Activated CD4-positive, CD25-positive, alpha-beta regulatory T cell (primary cell): ENCODE results near the gene THY1.
"Not testable (repeated sequence)": the region's sequence is repeated elsewhere in the genome, so short reads cannot be mapped to it uniquely, and the experiment has no call there.

Source experiments
- DNase-seq, 4 experiments: peaks; one replicate each; lab custom pipeline; 2025; lab: John Stamatoyannopoulos, UW

THY1 gene

GRCh38 chr11:119422809-119423508, at the start of gene THY1:
THY1 (minus strand) TSS chr11:119423172; CDS start chr11:119420905, 2,267 bp downstream.
- DNase-seq = no peak

GRCh38 chr11:119472186-119472855, 49.3 kb upstream of the THY1 start:
- no peak for DNase-seq

GRCh38 chr11:119471329-119471728, 48.4 kb upstream of the THY1 start:
- DNase-seq = no peak

GRCh38 chr11:119470317-119471291, 47.6 kb upstream of the THY1 start:
- DNase-seq = no peak

GRCh38 chr11:119469506-119469905, 46.5 kb upstream of the THY1 start:
- DNase-seq = no peak

GRCh38 chr11:119468511-119468910, 45.5 kb upstream of the THY1 start:
- DNase-seq = no peak

- DNase-seq = no peak
These were observed 38.4 kb upstream of the THY1 start for GRCh38 chr11:119461229-119461963.

- DNase-seq = no peak
These were observed 37.6 kb upstream of the THY1 start for GRCh38 chr11:119460582-119460981.

DNA sequence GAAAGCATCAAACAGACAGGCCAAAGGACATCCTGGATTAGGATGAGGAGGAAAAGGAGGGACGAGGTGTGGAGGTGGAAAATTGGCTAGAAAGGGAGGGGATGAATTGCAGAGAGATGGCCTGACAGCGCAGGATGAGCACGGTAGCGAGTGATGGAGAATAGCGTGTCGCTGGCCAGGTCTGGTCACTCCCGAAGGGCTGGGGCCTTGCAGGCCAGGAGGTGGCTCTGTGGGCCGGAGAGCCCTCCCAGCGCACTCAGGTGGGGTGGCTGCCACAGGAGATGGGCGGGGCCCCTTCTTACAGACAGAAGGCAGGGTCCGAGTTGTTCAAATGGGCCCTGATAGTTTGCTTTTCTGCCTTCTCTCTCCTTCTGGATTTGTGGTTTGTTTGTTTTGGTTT, 37.1 kb upstream of the THY1 start:
- no peak for DNase-seq

- DNase-seq = no peak
These were observed 36.5 kb upstream of the THY1 start for GRCh38 chr11:119459293-119459976.

DNA sequence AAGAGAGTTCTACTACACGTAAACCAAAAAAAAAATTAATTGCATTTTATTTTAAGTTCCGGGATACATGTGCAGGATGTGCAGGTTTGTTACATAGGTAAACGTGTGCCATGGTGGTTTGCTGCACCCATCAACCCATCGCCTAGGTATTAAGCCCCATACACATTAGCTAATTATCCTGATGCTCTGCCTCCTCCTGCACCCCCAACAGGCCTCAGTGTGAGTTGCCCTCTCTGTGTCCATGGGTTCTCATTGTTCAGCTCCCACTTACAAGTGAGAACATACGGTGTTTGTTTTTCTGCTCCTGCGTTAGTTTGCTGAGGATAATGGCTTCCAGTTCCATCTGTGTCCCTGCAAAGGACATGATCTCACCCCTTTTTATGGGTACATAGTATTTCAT, 32.7 kb upstream of the THY1 start:
- not testable (repeated sequence) for DNase-seq

DNA sequence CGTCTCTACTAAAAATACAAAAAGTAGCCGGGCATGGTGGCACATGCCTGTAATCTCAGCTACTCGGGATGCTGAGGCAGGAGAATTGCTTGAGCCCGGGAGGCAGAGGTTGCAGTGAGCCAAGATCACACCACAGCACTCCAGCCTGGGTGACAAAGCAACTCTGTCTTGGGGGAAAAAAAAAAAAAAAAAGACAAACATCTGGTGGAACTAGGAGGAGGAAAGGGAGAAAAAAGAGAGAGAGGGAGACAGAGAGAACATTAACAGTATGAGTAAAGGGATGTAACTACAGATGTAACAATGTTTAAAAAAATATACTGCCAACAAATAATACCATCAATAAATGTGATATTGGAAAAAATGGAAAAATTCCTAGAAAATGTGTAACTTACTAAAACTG, 32.3 kb upstream of the THY1 start:
- not testable (repeated sequence) for DNase-seq

DNA sequence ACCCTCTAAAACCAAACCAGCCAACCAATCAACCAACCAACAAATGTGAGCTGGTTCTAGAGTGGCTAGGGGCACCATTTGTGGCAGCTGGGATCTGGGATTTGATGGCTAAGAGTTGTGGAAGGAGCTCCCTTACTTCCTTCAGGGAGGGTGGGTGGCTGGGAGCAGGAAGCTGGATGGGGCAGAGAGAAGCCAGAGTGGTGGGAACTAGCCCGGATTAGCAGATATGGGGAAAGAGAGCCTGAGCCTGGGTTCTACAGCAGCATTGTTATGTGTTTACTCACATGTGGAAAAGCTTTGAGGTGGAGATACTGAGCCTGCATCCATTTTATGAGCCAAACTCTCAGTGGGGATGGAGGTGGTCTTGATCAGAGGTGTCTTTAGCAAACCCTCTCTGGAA, 30.9 kb upstream of the THY1 start:
- no peak for DNase-seq

DNA sequence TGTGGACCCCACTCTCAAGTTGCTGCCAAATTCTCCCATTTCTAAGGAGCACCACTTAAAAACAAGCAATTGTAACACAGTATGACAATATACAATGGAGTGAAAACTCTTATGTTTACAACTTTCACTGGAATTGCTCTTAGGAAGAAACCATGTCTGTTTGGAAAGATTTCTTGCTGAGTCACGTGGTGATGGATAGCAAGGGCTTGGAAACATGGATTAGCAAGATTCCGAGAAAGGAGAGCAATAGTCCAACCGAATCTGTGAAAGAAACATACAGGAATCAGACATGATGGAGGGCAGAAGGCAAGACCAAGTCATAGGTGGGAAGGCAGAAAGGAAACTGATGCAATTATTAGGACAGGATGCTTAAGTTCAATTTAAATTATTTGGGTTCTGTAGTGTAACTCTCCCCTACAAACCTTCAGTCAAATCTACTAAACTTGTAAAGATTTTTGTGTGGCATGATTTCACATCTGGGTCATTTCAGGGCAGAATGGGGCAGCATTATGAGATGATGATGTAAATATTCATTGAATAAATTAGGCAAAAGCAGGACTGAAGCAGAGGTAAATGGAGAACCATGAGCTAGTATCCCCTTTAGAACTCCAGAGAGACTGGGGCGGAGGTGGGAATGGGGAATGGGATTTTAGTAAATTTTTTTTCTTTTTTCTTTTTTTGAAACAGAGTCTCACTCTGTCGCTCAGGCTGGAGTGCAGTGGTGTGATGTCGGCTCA, 27.8 kb upstream of the THY1 start:
- DNase-seq = no peak

GRCh38 chr11:119449498-119449897, 26.5 kb upstream of the THY1 start:
- DNase-seq = no peak

DNA sequence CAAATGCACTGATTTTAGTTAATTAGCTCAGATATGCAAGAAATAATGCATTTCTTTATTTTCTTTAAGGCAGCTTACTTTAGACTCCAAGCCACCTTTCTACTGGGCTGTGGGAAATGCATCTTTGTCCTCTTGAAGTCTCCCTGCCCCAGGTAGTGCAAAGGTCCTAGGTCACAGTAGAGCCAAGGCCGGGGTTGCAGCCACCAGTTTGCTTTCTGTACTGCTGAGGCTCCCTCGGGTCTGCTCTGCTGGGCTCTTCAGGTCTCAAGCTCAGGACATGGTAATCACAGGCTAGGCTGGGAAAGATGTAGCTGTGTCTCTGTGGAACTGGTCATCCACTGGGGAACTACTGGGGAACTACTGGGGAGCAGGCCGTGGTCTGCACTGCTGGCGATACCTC, 25.4 kb upstream of the THY1 start:
- no peak for DNase-seq

DNA sequence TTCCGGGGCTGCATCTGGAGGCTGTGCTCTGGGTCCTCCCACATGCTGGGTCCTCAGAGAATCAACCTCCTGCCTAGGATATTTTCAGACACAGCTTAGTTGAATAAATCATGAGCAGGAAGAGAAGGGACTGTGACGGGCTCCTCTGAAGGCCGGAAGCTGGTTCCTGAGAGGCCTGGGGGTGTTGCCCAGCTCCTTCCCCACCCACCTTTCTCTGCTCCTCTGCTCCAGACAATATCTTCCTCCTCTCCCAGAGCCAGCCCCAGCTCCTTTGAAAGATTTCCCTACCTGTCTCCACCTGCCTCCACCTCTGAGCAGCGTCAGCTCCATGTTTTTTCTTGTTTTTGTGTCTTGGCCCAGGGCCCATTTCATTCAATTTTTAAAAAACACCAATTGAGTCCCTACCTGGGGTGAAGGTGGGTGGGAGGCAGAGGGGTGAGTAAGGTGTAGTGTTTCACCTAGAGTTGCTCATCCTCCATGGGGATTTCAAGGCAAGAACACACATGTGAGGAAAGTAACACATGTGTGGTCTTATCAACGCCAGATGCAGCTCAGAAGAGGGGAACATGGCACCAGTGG, 24.8 kb upstream of the THY1 start:
- DNase-seq = no peak

DNA sequence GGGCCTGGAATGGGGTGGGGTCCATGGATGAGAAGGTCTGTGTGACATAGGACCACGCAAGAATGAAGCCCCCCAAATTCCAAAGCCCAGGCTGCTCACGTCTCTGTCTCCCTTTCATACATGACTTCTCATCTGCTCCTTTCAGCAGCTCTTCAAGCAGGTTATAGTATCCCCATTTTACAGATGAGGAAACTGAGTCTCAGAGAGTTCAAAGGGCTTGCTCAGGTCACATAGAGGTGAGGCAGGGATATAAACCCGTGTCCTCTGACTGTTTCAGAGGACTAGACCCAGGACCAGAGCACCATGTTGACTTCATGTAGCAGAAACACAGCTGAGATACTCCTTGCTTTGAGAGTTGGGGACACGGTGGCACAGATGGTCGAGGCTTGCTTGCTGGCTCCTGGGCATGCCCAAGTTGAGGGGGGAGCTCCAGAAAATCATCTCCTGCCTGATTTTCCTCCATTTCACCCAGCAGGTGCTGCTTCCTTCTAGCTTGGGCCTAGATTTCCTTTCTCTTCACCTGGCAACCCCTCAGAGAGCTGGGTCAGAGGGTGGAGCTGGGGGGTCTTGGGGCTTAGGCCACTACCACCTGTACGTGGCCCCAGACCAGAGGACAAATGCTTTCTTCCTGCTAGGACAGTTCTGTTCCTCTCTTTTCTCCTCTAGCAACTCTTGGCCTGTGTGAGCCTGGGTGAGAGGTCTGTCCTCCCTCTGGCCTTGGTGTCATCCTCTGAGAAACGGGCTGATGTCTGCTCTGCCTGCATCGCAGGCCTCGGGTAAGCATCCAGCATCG, 24.1 kb upstream of the THY1 start:
- DNase-seq = no peak

DNA sequence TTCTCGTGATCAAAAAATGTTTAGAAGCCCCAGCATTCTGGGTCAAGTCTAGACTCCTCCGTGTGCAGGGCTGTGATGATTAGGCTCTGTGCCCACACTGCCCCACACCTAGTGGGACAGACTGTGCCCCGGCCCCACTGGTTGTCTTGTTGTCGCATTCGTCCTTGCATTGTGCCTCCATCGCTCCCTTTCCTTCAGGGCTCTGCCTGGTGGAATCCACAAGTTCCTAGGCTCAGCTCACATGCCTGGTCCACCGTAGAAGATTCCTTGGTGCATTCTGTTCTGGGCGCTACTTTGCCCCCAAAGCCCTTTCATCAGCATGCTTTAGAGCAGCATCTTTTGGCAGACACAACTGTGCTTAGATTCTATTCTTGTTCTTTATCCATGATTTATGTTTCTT, 23.5 kb upstream of the THY1 start:
- no peak for DNase-seq
